Keratinocyte (primary cell): ENCODE results near the gene HIVEP2.

Experiments used
- EZH2 ChIP-seq: IDR thresholded peaks from one replicate; pipeline ENCODE4 v1.6.1; 2012; ENCODE audit warnings: inconsistent platforms, mild to moderate bottlenecking, low read length, moderate library complexity
- TF ChIP-seq, protein P1 (sequence below), 3 experiments: IDR thresholded peaks in 1 of 3; conservative IDR thresholded peaks in 1 of 3; optimal IDR thresholded peaks in 1 of 3; 2 replicates in 2 of 3; 3 replicates in 1 of 3; pipeline versions ENCODE3 to v1.5.1; 2011; ENCODE audit warnings: low read length in 3 of 3, mild to moderate bottlenecking in 3 of 3, moderate library complexity in 2 of 3, control low read depth in 1 of 3, inconsistent platforms in 1 of 3; ENCODE audit not compliant: insufficient read depth in 2 of 3; ENCODE audit errors: extremely low read depth in 1 of 3

DNA sequence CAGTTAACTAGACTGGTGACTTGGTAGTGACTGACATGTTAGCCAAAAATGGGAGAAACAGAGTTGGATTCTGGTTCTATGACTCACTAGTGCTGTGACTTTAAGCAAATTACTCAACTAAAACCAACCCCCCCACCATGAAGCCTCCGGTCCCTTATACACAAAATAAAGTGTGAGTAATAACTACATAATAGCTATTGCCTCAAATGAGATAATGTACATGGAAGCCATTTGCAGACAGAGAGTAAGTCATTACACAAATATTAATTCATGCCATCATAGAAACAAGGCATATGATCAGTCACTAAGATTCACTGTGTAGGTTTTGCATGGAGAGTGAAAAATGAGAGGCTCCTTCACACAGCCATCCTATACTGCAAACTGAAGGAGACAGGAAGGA lies 111.9 kb downstream of the HIVEP2 start:
- no peak for TF ChIP-seq EZH2
- TF ChIP-seq, protein P1, sequence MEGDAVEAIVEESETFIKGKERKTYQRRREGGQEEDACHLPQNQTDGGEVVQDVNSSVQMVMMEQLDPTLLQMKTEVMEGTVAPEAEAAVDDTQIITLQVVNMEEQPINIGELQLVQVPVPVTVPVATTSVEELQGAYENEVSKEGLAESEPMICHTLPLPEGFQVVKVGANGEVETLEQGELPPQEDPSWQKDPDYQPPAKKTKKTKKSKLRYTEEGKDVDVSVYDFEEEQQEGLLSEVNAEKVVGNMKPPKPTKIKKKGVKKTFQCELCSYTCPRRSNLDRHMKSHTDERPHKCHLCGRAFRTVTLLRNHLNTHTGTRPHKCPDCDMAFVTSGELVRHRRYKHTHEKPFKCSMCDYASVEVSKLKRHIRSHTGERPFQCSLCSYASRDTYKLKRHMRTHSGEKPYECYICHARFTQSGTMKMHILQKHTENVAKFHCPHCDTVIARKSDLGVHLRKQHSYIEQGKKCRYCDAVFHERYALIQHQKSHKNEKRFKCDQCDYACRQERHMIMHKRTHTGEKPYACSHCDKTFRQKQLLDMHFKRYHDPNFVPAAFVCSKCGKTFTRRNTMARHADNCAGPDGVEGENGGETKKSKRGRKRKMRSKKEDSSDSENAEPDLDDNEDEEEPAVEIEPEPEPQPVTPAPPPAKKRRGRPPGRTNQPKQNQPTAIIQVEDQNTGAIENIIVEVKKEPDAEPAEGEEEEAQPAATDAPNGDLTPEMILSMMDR (optimal IDR thresholded peaks at IDR 0.05 in 1 of 3, IDR thresholded peaks at IDR 0.05 in 1 of 3, conservative IDR thresholded peaks at IDR 0.05 in 1 of 3; ENCODE audit: extremely low read depth in 1 of 3, insufficient read depth in 2 of 3, low read length in 3 of 3): no peak
